Inferior parietal cortex (tissue), 1 donor: Measurements from ENCODE around the gene XG.
"Not testable (repeated sequence)": the region's sequence is repeated elsewhere in the genome, so short reads cannot be mapped to it uniquely, and the experiment has no call there.

Source experiments
- DNase-seq: peaks from one replicate; pipeline ENCODE4 v3.0.0-alpha.2; 2016; ENCODE audit errors: extremely low spot score

XG gene

GRCh38 chrX:2780472-2781225, 28.8 kb downstream of the XG start:
- DNase-seq = not testable (repeated sequence)

- no peak for DNase-seq
Measured at GRCh38 chrX:2781226-2781571, 29.4 kb downstream of the XG start.

- no peak for DNase-seq
Measured at GRCh38 chrX:2781698-2782097, 29.9 kb downstream of the XG start.

GRCh38 chrX:2782171-2782570, 30.3 kb downstream of the XG start:
- no peak for DNase-seq

GRCh38 chrX:2782778-2783177, 30.9 kb downstream of the XG start:
- no peak for DNase-seq

- DNase-seq = no peak
Measured at GRCh38 chrX:2784026-2784425, 32.2 kb downstream of the XG start.

- DNase-seq = no peak
Measured at GRCh38 chrX:2785538-2785937, 33.7 kb downstream of the XG start.

- DNase-seq = no peak
Measured at GRCh38 chrX:2788980-2789379, 37.1 kb downstream of the XG start.

- DNase-seq = no peak
Measured at GRCh38 chrX:2789569-2789968, 37.7 kb downstream of the XG start.

GRCh38 chrX:2793752-2794151, 41.9 kb downstream of the XG start:
- no peak for DNase-seq

GRCh38 chrX:2794336-2794735, 42.5 kb downstream of the XG start:
- no peak for DNase-seq

- DNase-seq = not testable (repeated sequence)
Measured at GRCh38 chrX:2796808-2797207, 45.0 kb downstream of the XG start.

GRCh38 chrX:2799369-2799768, 47.5 kb downstream of the XG start:
- DNase-seq = no peak

- DNase-seq = not testable (repeated sequence)
Measured at GRCh38 chrX:2799980-2800379, 48.1 kb downstream of the XG start.

- no peak for DNase-seq
Measured at GRCh38 chrX:2801223-2801622, 49.4 kb downstream of the XG start.

GRCh38 chrX:2802376-2803090, 50.7 kb downstream of the XG start:
- not testable (repeated sequence) for DNase-seq

- DNase-seq = not testable (repeated sequence)
Measured at GRCh38 chrX:2803486-2803885, 51.6 kb downstream of the XG start.

- not testable (repeated sequence) for DNase-seq
Measured at GRCh38 chrX:2804106-2804843, 52.4 kb downstream of the XG start.

GRCh38 chrX:2804858-2805257, 53.0 kb downstream of the XG start:
- not testable (repeated sequence) for DNase-seq

GRCh38 chrX:2811271-2811670, 59.4 kb downstream of the XG start:
- no peak for DNase-seq

GRCh38 chrX:2812161-2812907, 60.5 kb downstream of the XG start:
- peak; percentile 45 for DNase-seq

- no peak for DNase-seq
Measured at GRCh38 chrX:2817036-2817435, 65.2 kb downstream of the XG start.
